Caco-2 (cell line): Measurements from ENCODE around the gene KRTAP20-2. TPM values are rescaled to one million over a fixed set of nuclear protein-coding genes. Genes with fewer than 3 reads are reported as not detected.

Source experiments
- BruUV-seq: library from RNA; stranded (reverse); fragments of 400-500 nt; replicated peaks from 2 replicates; lab custom pipeline; 2021; lab: Mats Ljungman, UMichigan
- CTCF ChIA-PET: fragments of 300-600 bp; sonication (Branson Sonifier 250); formaldehyde crosslinking; loops from one replicate; lab custom pipeline; 2022; ENCODE audit warnings: antibody characterized with exemption; lab: Charles Lee
- POLR2A ChIA-PET: fragments of 300-600 bp; sonication (Branson Sonifier 250); formaldehyde crosslinking; loops from one replicate; lab custom pipeline; 2022; ENCODE audit warnings: antibody characterized with exemption; lab: Charles Lee
- DNase-seq, 2 experiments: peaks; one replicate each; pipeline versions ENCODE4 v3.0.0 to v3.0.0-alpha.2; 2020 to 2022
- H3K27me3 ChIP-seq: replicated peaks from 2 replicates; pipeline ENCODE4 v1.6.0; 2011; ENCODE audit warnings: low read length; ENCODE audit not compliant: control insufficient read depth, insufficient read depth
- H3K36me3 ChIP-seq: 2 replicates; pipeline ENCODE4 v1.5.1; 2011; ENCODE audit warnings: low read length; ENCODE audit not compliant: control insufficient read depth, insufficient read depth
- H3K4me1 ChIP-seq: fragments of 250-450 bp; sonication (Bioruptor Pico); 2 replicates; pipeline ENCODE4 v1.5.1; 2020; ENCODE audit warnings: mild to moderate bottlenecking
- H3K4me3 ChIP-seq: 2 replicates; pipeline ENCODE4 v1.5.1; 2011; ENCODE audit warnings: low read depth, mild to moderate bottlenecking, control low read depth, low read length
- H3K9me3 ChIP-seq: fragments of 250-450 bp; sonication (Bioruptor Pico); 2 replicates; pipeline ENCODE4 v1.5.1; 2020; ENCODE audit warnings: mild to moderate bottlenecking, moderate library complexity
- H3K27ac Mint-ChIP-seq: one replicate; pipeline ENCODE4 v1.8.0; 2022; ENCODE audit warnings: mixed read lengths; ENCODE audit not compliant: unreplicated experiment
- H3K27me3 Mint-ChIP-seq: one replicate; pipeline ENCODE4 v1.8.0; 2022; ENCODE audit warnings: mixed read lengths; ENCODE audit not compliant: insufficient read depth, unreplicated experiment
- H3K36me3 Mint-ChIP-seq: one replicate; pipeline ENCODE4 v1.8.0; 2022; ENCODE audit warnings: mild to moderate bottlenecking, mixed read lengths; ENCODE audit not compliant: insufficient read depth, unreplicated experiment
- H3K4me1 Mint-ChIP-seq: one replicate; pipeline ENCODE4 v1.8.0; 2022; ENCODE audit warnings: low read depth, mixed read lengths; ENCODE audit not compliant: unreplicated experiment
- H3K4me3 Mint-ChIP-seq: one replicate; pipeline ENCODE4 v1.8.0; 2022; ENCODE audit warnings: mild to moderate bottlenecking, moderate library complexity, mixed read lengths; ENCODE audit not compliant: unreplicated experiment
- H3K9me3 Mint-ChIP-seq: one replicate; pipeline ENCODE4 v1.8.0; 2022; ENCODE audit warnings: mixed read lengths; ENCODE audit not compliant: unreplicated experiment
- CTCF ChIP-seq, 2 experiments: fragments of 200-600 bp in 1 of 2; IDR thresholded peaks; 1 replicate in 1 of 2; 2 replicates in 1 of 2; pipeline versions ENCODE4 v1.5.1 to v1.8.0; 2011 to 2022; ENCODE audit warnings: antibody characterized with exemption in 1 of 2, control low read depth in 1 of 2, inconsistent platforms in 1 of 2, low read depth in 1 of 2, low read length in 1 of 2, mild to moderate bottlenecking in 1 of 2, moderate library complexity in 1 of 2; ENCODE audit not compliant: insufficient read depth in 1 of 2, severe bottlenecking in 1 of 2, unreplicated experiment in 1 of 2
- intact Hi-C: fragments of 100-400 bp; cut with micrococcal nuclease; formaldehyde crosslinking; loops from one replicate; pipeline ENCODE4 v1.10.0; 2022; ENCODE audit not compliant: unreplicated experiment
- total RNA-seq: library from RNA; stranded (reverse); gene quantifications from 2 replicates; pipeline ENCODE4 v1.2.3, GENCODE V29; 2022

KRTAP20-2 gene
- total RNA-seq, 1 experiment from 2014 or later: not detected

- CTCF ChIA-PET: no interaction called here
- Mint-ChIP-seq H3K36me3 (no peaks in the 10 kb centered on the region), H3K27ac (no peak overlapping the region), H3K9me3 (no peaks in the 10 kb centered on the region), H3K27me3 (peaks cover 3% of the 10 kb centered on the region), H3K4me3 (no peak overlapping the region), H3K4me1 (no peaks in the 10 kb centered on the region)
- intact Hi-C loops: no loop called here
- no peaks in the 10 kb centered on the region for H3K9me3 ChIP-seq
- no peak for DNase-seq
- no peak for TF ChIP-seq CTCF (IDR thresholded peaks at IDR 0.05; ENCODE audit: insufficient read depth in 1 of 2, low read depth in 1 of 2, low read length in 1 of 2, severe bottlenecking in 1 of 2, unreplicated experiment in 1 of 2)
- no TSS peak for BruUV-seq
- no peak overlapping the region for H3K4me3 ChIP-seq
- H3K27me3 ChIP-seq: no peaks in the 10 kb centered on the region
- H3K36me3 ChIP-seq: no peaks in the 10 kb centered on the region
- POLR2A ChIA-PET: no interaction called here
- H3K4me1 ChIP-seq: no peaks in the 10 kb centered on the region
These were observed 5.8 kb upstream of the KRTAP20-2 start for GRCh38 chr21:30629200-30629599.

- no peak overlapping the region for H3K27ac Mint-ChIP-seq
- Histone ChIP-seq H3K4me3 (no peak overlapping the region), H3K27me3 (no peaks in the 10 kb centered on the region), H3K4me1 (no peaks in the 10 kb centered on the region), H3K36me3 (no peaks in the 10 kb centered on the region), H3K9me3 (no peaks in the 10 kb centered on the region)
- H3K9me3 Mint-ChIP-seq: no peaks in the 10 kb centered on the region
- no peaks in the 10 kb centered on the region for H3K36me3 Mint-ChIP-seq
- TF ChIP-seq CTCF (IDR thresholded peaks at IDR 0.05; ENCODE audit: insufficient read depth in 1 of 2, low read depth in 1 of 2, low read length in 1 of 2, severe bottlenecking in 1 of 2, unreplicated experiment in 1 of 2): no peak
- no peak overlapping the region for H3K4me3 Mint-ChIP-seq
- CTCF ChIA-PET: no interaction called here
- POLR2A ChIA-PET: no interaction called here
- H3K27me3 Mint-ChIP-seq: no peaks in the 10 kb centered on the region
- DNase-seq: no peak
- no TSS peak for BruUV-seq
- no peaks in the 10 kb centered on the region for H3K4me1 Mint-ChIP-seq
- intact Hi-C loops: no loop called here
These were observed 3.7 kb downstream of the KRTAP20-2 start for GRCh38 chr21:30638686-30639085.

GRCh38 chr21:30642564-30642963, 7.6 kb downstream of the KRTAP20-2 start, which contains the start of gene KRTAP20-3:
Gene KRTAP20-3 (plus strand): TSS chr21:30642864.
- no peak for DNase-seq
- no peaks in the 10 kb centered on the region for H3K4me1 ChIP-seq
- Mint-ChIP-seq H3K36me3 (no peaks in the 10 kb centered on the region), H3K9me3 (no peaks in the 10 kb centered on the region), H3K27me3 (no peaks in the 10 kb centered on the region), H3K4me1 (no peaks in the 10 kb centered on the region), H3K4me3 (no peak within 1 kb of the TSS), H3K27ac (no peak within 1 kb of the TSS)
- no TSS peak for BruUV-seq
- POLR2A ChIA-PET: no interaction called here
- no peak for TF ChIP-seq CTCF (IDR thresholded peaks at IDR 0.05; ENCODE audit: insufficient read depth in 1 of 2, low read depth in 1 of 2, low read length in 1 of 2, severe bottlenecking in 1 of 2, unreplicated experiment in 1 of 2)
- H3K36me3 ChIP-seq: no peaks in the 10 kb centered on the region
- H3K9me3 ChIP-seq: no peaks in the 10 kb centered on the region
- CTCF ChIA-PET: no interaction called here
- H3K4me3 ChIP-seq: no peak within 1 kb of the TSS
- intact Hi-C loops: no loop called here
- no peaks in the 10 kb centered on the region for H3K27me3 ChIP-seq
